Inferior parietal cortex (tissue), 1 donor: ENCODE results near the gene CCDC171.
"Not testable (repeated sequence)": the region's sequence is repeated elsewhere in the genome, so short reads cannot be mapped to it uniquely, and the experiment has no call there.

Experiments used
- DNase-seq: peaks from one replicate; pipeline ENCODE4 v3.0.0-alpha.2; 2016; ENCODE audit errors: extremely low spot score

CCDC171 gene

GRCh38 chr9:15552636-15553527, at the start of gene CCDC171:
Gene CCDC171 (plus strand): TSS chr9:15553043. CDS start chr9:15564089, 11,046 bp downstream.
- DNase-seq = peak; percentile 91

DNA sequence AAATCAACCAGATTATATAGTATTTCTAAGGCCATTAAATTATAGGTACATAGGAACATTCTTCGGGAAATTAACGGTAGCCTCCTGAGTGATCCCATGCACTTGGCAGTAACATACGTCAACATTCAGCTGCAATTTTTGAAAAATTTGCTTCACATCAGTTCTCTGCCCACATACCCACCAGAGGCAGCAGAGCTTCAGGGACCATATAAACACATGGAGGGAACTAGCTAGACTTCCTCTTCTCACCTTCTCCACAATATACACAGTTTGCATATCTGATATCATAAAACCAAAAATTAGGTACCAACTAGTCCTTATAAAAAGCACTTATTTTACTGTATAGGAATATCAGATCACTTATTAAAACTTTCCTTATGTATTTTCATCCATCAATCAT, 46.9 kb upstream of the CCDC171 start:
- DNase-seq = no peak

- no peak for DNase-seq
Measured at GRCh38 chr9:15509931-15510788, 42.7 kb upstream of the CCDC171 start.

DNA sequence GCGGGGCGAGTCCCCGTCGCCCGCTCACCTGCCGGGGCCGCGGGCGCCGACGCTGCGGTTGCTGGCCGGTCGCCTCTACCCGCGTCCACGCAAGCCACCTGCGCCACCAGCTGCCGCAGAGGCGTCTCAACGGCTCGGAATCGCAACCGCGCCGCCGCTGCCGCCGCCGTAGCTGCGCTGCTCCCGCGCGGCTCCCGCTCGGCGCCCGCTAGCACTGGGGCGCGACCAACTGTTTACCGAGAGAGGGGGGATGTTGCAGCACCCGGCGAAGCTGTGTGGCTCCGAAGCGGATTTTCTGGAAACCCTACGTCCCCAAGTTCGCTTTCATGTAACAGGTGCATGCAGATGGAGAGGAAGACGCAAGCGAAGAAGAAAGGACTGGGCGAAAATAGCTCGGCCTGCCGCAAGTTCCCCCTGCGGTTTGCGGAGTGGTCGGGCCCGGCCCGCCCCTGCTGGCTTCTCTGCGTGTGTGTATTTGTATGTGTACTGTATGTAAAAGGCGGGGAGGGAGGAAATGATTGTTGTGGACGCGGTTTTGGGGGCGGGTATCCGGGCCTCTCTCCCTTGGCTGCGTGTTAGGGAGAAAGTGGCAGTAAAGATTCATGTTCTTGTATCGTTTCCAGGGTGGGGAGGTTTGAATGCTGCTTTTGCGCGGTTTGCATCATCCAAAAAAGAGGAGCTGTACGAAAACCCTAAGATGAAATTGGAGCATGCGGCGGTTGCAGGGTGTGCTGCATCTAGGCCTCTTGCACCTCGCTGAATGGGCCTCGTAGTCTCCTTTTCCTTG, 41.9 kb upstream of the CCDC171 start, which contains the start of gene PSIP1:
PSIP1 (minus strand) TSS at position 182 of the 787 bp plus-strand sequence. CDS start 782 bp downstream, outside the sequence.
- peak; percentile 83 for DNase-seq

DNA sequence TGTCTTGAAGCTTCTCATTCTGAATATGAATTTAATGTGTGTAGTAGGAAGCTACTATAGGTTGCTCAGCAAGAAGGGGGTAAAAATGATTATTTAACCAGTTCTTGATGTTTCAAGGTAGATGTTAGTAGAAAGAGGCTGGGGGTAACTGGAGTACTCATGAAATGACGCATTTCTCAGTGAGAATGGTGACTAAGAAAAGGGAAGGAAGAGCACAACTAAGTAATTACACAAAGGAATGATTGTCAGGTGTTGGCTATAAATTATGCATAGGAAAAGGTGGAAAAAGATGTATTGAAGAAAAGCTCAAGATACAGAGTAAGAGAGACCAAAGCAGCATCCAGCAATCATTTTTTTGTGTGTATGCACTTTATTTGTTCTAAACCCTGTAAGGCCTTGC, 40.6 kb upstream of the CCDC171 start:
- no peak for DNase-seq

- no peak for DNase-seq
Measured at GRCh38 chr9:15512889-15513288, 40.0 kb upstream of the CCDC171 start.

GRCh38 chr9:15513335-15513734, 39.5 kb upstream of the CCDC171 start:
- DNase-seq = no peak

GRCh38 chr9:15519831-15520230, 33.0 kb upstream of the CCDC171 start:
- DNase-seq = no peak

DNA sequence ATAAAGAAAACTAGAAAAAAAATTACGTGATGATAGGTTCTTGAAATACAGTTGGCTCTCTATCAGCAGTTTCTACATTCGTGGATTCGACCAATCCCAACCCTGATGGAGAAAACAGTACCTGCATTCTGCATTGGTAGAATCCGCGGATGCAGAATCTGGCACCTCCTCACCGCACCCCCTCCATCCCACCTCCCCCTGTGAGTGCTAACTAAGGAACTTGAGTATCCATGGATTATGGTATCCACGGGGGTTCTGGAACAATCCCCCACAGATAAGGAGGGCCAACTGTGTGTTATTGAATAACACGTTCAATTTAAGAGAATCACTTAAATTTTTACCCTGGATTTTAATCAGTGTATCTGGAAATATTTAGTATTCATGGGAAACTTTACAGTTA, 31.6 kb upstream of the CCDC171 start:
- DNase-seq = no peak

DNA sequence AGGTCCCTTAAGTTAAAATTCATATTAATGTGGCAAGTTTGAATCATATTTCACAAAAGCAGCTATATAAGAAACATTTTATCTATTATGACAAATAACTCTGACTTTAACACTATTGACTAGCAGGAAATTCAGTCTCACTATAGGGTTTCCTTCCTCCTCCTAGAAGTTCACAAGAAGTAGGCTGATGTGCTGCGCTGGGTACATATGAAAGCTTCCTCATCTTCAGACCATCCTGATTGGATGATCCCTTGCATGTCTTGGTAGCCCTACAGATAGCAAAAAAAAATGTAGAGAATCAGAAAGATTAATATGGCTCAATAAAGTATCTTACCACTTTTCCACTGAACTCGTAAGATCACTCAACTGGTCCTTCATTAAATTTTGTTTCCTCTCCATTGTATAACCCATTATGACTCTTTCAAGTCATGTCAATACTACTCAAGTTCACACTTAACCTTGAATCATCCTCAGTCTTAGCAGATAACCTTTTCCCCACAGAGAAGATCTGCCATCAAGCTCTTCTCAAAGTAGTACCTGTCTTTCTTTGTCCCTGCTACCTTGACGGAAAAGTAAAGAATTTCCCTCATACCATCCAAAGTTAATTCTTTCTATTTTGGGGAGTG, 30.6 kb upstream of the CCDC171 start:
- no peak for DNase-seq

GRCh38 chr9:15524845-15525455, 27.9 kb upstream of the CCDC171 start:
- DNase-seq = no peak

GRCh38 chr9:15525958-15526357, 26.9 kb upstream of the CCDC171 start:
- no peak for DNase-seq

DNA sequence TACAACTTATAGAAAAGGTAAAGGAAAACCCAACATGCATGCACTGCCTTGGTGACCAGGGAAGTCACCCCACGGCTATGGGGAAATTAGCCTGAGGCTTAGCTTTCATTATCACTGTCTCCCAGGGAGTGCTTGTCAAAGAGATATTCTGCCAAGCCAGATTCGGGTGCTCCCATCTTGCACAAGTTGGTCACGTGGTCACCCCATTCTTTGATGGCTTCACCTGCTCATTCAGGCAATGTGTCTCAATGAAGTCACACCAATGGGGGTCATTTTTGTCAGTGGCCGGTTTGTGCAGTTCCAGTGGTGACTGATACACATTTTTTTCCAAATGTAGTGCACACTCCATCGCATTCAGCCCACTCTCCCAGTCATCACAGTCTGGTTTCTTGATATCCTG, 25.8 kb upstream of the CCDC171 start:
- not testable (repeated sequence) for DNase-seq

GRCh38 chr9:15529566-15530324, 23.1 kb upstream of the CCDC171 start:
- DNase-seq = no peak

DNA sequence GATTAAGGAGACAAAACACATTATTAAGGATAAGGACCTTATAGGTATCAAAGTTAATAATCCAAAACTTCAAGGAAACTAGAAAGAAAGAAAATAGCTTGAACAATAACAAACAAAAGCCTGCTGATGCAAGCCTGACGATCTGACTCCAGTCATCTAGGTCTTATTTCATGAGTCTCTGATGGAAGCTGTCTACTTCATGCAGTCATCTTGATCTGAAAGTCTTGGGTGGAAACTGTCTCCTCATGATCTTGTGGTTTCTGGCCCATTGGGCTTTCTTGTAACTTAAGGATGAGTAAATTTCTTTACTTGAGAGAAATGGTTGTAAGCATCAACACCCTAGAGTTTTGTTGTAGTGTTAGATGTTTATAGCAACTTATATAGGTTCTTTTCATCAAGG, 21.5 kb upstream of the CCDC171 start:
- DNase-seq = no peak

GRCh38 chr9:15541872-15542271, 11.0 kb upstream of the CCDC171 start:
- no peak for DNase-seq

GRCh38 chr9:15542624-15543023, 10.2 kb upstream of the CCDC171 start:
- no peak for DNase-seq

DNA sequence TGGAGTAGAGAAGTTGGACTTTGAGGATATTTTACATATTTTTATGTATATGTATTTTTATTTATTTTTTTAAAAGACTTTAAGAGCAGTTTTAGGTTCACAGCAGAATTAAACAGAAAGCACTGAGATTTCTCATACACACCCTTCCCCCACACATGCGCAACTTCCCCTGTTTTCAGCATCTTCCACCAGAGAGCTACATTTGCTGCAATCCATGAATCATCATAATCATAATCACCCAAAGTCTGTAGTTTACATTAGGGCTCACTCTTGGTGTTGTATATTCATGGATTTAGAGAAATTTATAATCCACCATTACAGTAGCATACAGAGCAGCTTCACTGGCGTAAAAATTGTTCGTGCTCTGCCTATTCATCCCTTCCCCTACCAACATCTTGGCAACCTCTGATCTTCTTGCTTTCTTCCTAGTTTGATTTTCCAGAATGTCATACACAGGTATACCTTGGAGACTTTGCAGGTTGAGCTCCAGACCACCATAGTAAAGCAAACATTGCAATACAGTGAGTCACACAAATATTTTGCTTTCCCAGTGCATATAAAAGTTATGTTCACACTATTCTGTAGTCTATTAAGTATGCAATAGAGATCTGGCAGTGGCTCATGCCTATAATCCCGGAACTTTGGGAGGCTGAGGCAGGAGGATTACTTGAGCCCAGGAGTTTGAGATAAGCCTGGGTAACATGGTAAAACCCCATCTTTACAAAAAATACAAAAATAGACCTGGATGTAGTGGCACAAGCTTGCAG, 9.6 kb upstream of the CCDC171 start:
- DNase-seq = no peak

GRCh38 chr9:15549611-15550010, 3.2 kb upstream of the CCDC171 start:
- no peak for DNase-seq
